ENCODE measurements around the gene CMSS1. TPM values are rescaled to one million over a fixed set of nuclear protein-coding genes. Genes with fewer than 3 reads are reported as not detected.

The CMSS1 gene
- total RNA-seq, 5 donors from 2014 or later (not counting 1 experiment from before 2014, with no cell fraction given), result 16.2 to 22.0 (median 18.3) TPM

- peaks cover 0 to 4% (median 0%) of the 10 kb centered on the region in 3 donors for H3K4me1 Mint-ChIP-seq
- no peak for ATAC-seq (replicated peaks in 1 of 4)
- no peaks in the 10 kb centered on the region for H3K9me3 ChIP-seq
- no peak for DNase-seq
- H3K36me3 ChIP-seq (ENCODE audit: control insufficient read depth in 2 of 2, extremely low read depth in 1 of 2, insufficient read depth in 1 of 2, low read length in 1 of 2), result no peaks in the 10 kb centered on the region
- no peaks in the 10 kb centered on the region for H3K4me1 ChIP-seq (ENCODE audit: control insufficient read depth in 1 of 2, extremely low read depth in 1 of 2, insufficient read depth in 2 of 2, low read length in 2 of 2)
- H3K36me3 Mint-ChIP-seq, result peaks cover 4% of the 10 kb centered on the region
- H3K4me3 ChIP-seq (ENCODE audit: control insufficient read depth in 1 of 2, extremely low read depth in 1 of 2, low read length in 1 of 2), result no peak overlapping the region
- CTCF ChIA-PET, result interaction anchor here in 1 of 2 donors (0.5 kb wide), 1 partner anchor 1006 kb away, joined by 4 read pairs; no protein-coding TSS in a partner anchor
- no peaks in the 10 kb centered on the region for H3K27me3 Mint-ChIP-seq
- H3K4me3 Mint-ChIP-seq, result no peak overlapping the region
- no peak overlapping the region for H3K27ac ChIP-seq (ENCODE audit: low read length)
- POLR2A ChIA-PET, result interaction anchor here in 1 of 2 donors (0.6 kb wide), 1 partner anchor 176 kb away, joined by 4 read pairs; no protein-coding TSS in a partner anchor
- H3K27ac Mint-ChIP-seq, result no peak overlapping the region
- no peaks in the 10 kb centered on the region for H3K27me3 ChIP-seq (replicated peaks in 1 of 2; ENCODE audit: control insufficient read depth in 2 of 2, extremely low read depth in 1 of 2, insufficient read depth in 2 of 2, low read length in 1 of 2)
- no peaks in the 10 kb centered on the region for H3K9me3 Mint-ChIP-seq
- WGBS (ENCODE audit: insufficient coverage), result 89% methylated on average over 1 of the region's 1 CpG
Observed at GRCh38 chr3:99950921-99951320, 133.3 kb downstream of the CMSS1 start.

- Mint-ChIP-seq H3K36me3 (peaks cover 4% of the 10 kb centered on the region), H3K4me1 (peaks cover 0 to 4% (median under 1%) of the 10 kb centered on the region in 3 donors), H3K27me3 (no peaks in the 10 kb centered on the region), H3K4me3 (no peak overlapping the region), H3K9me3 (no peaks in the 10 kb centered on the region), H3K27ac (no peak overlapping the region)
- no peak overlapping the region for H3K4me3 ChIP-seq (ENCODE audit: control insufficient read depth in 1 of 2, extremely low read depth in 1 of 2, low read length in 1 of 2)
- H3K27me3 ChIP-seq (replicated peaks in 1 of 2; ENCODE audit: control insufficient read depth in 2 of 2, extremely low read depth in 1 of 2, insufficient read depth in 2 of 2, low read length in 1 of 2), result no peaks in the 10 kb centered on the region
- no peaks in the 10 kb centered on the region for H3K36me3 ChIP-seq (ENCODE audit: control insufficient read depth in 2 of 2, extremely low read depth in 1 of 2, insufficient read depth in 1 of 2, low read length in 1 of 2)
- no peaks in the 10 kb centered on the region for H3K4me1 ChIP-seq (ENCODE audit: control insufficient read depth in 1 of 2, extremely low read depth in 1 of 2, insufficient read depth in 2 of 2, low read length in 2 of 2)
- ChIA-PET POLR2A (interaction anchor here in 1 of 2 donors (0.7 kb wide), 1 partner anchor 53 kb away, joined by 3 read pairs; no protein-coding TSS in a partner anchor), CTCF (no interaction called here)
- no peak for DNase-seq
- H3K9me3 ChIP-seq, result no peaks in the 10 kb centered on the region
- no peak for ATAC-seq (replicated peaks in 1 of 4)
- no peak overlapping the region for H3K27ac ChIP-seq (ENCODE audit: low read length)
Observed at GRCh38 chr3:99951701-99952100, 134.0 kb downstream of the CMSS1 start.

- ATAC-seq (replicated peaks in 1 of 4) (no peak), DNase-seq (no peak)
Observed at GRCh38 chr3:99952306-99952705, 134.6 kb downstream of the CMSS1 start.

DNA sequence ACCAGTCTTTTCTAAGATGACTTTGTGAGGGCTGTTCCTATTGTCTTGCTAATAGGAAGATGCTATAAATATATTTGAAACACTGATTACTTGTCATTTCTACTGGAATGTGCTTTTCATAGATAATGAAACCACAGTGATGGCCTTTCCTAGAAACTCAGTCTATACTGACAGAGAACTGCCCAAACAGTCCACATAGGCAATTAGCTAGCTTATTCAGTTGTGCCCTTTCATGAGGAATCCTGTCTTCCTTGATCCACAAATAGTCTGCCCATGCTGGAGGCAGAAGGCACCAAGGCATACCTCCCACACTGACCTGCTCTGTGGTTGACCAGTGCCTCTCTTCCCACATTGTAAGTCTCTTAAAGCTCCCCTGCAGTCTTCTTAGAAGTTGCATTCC is 135.9 kb downstream of the CMSS1 start:
- DNase-seq (no peak), ATAC-seq (replicated peaks in 1 of 4) (no peak)
- peaks cover 0 to 6% (median 4%) of the 10 kb centered on the region in 3 donors for H3K4me1 Mint-ChIP-seq
- ChIA-PET POLR2A (no interaction called here), CTCF (no interaction called here)
- H3K4me3 Mint-ChIP-seq, result no peak overlapping the region
- Histone ChIP-seq H3K27me3 (replicated peaks in 1 of 2; ENCODE audit: control insufficient read depth in 2 of 2, extremely low read depth in 1 of 2, insufficient read depth in 2 of 2, low read length in 1 of 2) (no peaks in the 10 kb centered on the region), H3K27ac (ENCODE audit: low read length) (no peak overlapping the region), H3K4me1 (ENCODE audit: control insufficient read depth in 1 of 2, extremely low read depth in 1 of 2, insufficient read depth in 2 of 2, low read length in 2 of 2) (no peaks in the 10 kb centered on the region), H3K4me3 (ENCODE audit: control insufficient read depth in 1 of 2, extremely low read depth in 1 of 2, low read length in 1 of 2) (no peak overlapping the region), H3K9me3 (no peaks in the 10 kb centered on the region), H3K36me3 (ENCODE audit: control insufficient read depth in 2 of 2, extremely low read depth in 1 of 2, insufficient read depth in 1 of 2, low read length in 1 of 2) (no peaks in the 10 kb centered on the region)
- H3K27me3 Mint-ChIP-seq, result no peaks in the 10 kb centered on the region
- no peaks in the 10 kb centered on the region for H3K9me3 Mint-ChIP-seq
- peaks cover 4% of the 10 kb centered on the region for H3K36me3 Mint-ChIP-seq
- no peak overlapping the region for H3K27ac Mint-ChIP-seq

More at GRCh38 chr3:99952306-99952705, 134.6 kb downstream of the CMSS1 start:
- Mint-ChIP-seq H3K4me1 (peaks cover 0 to 6% (median 4%) of the 10 kb centered on the region in 3 donors), H3K27ac (no peak overlapping the region), H3K36me3 (peaks cover 4% of the 10 kb centered on the region), H3K27me3 (no peaks in the 10 kb centered on the region), H3K4me3 (no peak overlapping the region), H3K9me3 (no peaks in the 10 kb centered on the region)
- no CpG with 5 or more reads among the region's 1 CpG for WGBS (ENCODE audit: insufficient coverage)
- no peaks in the 10 kb centered on the region for H3K9me3 ChIP-seq
- H3K4me1 ChIP-seq (ENCODE audit: control insufficient read depth in 1 of 2, extremely low read depth in 1 of 2, insufficient read depth in 2 of 2, low read length in 2 of 2), result no peaks in the 10 kb centered on the region
- ChIA-PET CTCF (no interaction called here), POLR2A (no interaction called here)
- no peak overlapping the region for H3K4me3 ChIP-seq (ENCODE audit: control insufficient read depth in 1 of 2, extremely low read depth in 1 of 2, low read length in 1 of 2)
- H3K27ac ChIP-seq (ENCODE audit: low read length), result no peak overlapping the region
- no peaks in the 10 kb centered on the region for H3K36me3 ChIP-seq (ENCODE audit: control insufficient read depth in 2 of 2, extremely low read depth in 1 of 2, insufficient read depth in 1 of 2, low read length in 1 of 2)
- H3K27me3 ChIP-seq (replicated peaks in 1 of 2; ENCODE audit: control insufficient read depth in 2 of 2, extremely low read depth in 1 of 2, insufficient read depth in 2 of 2, low read length in 1 of 2), result no peaks in the 10 kb centered on the region

DNA sequence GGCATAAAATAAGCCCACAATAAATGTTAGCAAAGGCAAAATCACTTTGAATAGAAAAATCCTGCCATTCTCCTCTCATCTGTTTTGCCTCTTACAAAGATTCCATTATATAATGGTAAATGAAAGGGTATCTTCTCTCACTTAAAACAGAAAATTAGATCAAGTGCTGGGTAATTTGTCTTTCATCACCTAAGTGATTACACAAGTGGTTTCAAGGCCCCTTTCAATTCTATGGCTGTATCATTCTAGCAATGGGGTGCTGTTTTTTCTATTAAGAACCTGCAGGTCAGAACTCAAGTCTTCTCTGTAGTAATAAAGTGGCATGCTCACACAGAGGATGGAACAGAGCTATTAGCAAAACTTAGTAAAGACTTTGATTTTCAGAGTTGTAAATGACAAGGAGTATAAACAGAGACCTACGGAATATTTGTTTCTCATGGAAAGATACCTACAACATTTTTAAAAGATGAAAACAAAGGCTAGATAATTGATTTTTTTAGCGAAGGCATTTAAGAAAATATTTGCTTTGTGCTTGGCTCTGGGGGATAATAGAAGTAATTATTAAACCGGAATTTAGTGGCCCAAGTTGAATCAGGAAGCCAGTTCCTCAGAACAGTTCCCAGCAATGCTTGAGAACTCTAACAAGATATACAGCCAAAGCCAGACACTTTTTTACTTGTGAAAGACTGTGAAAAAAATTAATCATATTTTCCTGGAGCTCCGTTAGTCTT is 137.4 kb downstream of the CMSS1 start:
- ChIA-PET CTCF (no interaction called here), POLR2A (no interaction called here)
- H3K9me3 Mint-ChIP-seq, result no peaks in the 10 kb centered on the region
- H3K36me3 ChIP-seq (ENCODE audit: control insufficient read depth in 2 of 2, extremely low read depth in 1 of 2, insufficient read depth in 1 of 2, low read length in 1 of 2), result no peaks in the 10 kb centered on the region
- no peaks in the 10 kb centered on the region for H3K27me3 Mint-ChIP-seq
- no peak overlapping the region for H3K27ac ChIP-seq (ENCODE audit: low read length)
- H3K36me3 Mint-ChIP-seq, result peaks cover 4% of the 10 kb centered on the region
- H3K4me1 Mint-ChIP-seq, result peaks cover 0 to 6% (median 4%) of the 10 kb centered on the region in 3 donors
- no peak overlapping the region for H3K27ac Mint-ChIP-seq
- H3K9me3 ChIP-seq, result no peaks in the 10 kb centered on the region
- ATAC-seq (replicated peaks in 1 of 4), result no peak
- DNase-seq, result no peak
- no peak overlapping the region for H3K4me3 ChIP-seq (ENCODE audit: control insufficient read depth in 1 of 2, extremely low read depth in 1 of 2, low read length in 1 of 2)
- no peaks in the 10 kb centered on the region for H3K4me1 ChIP-seq (ENCODE audit: control insufficient read depth in 1 of 2, extremely low read depth in 1 of 2, insufficient read depth in 2 of 2, low read length in 2 of 2)
- no peak overlapping the region for H3K4me3 Mint-ChIP-seq
- no peaks in the 10 kb centered on the region for H3K27me3 ChIP-seq (replicated peaks in 1 of 2; ENCODE audit: control insufficient read depth in 2 of 2, extremely low read depth in 1 of 2, insufficient read depth in 2 of 2, low read length in 1 of 2)
- WGBS (ENCODE audit: insufficient coverage), result no CpG with 5 or more reads among the region's 4 CpGs

- Mint-ChIP-seq H3K27ac (no peak overlapping the region), H3K4me3 (no peak overlapping the region), H3K9me3 (no peaks in the 10 kb centered on the region), H3K36me3 (no peaks in the 10 kb centered on the region), H3K4me1 (peaks cover 0 to 6% (median 4%) of the 10 kb centered on the region in 3 donors), H3K27me3 (no peaks in the 10 kb centered on the region)
- 89% methylated on average over 4 of the region's 10 CpGs for WGBS (ENCODE audit: insufficient coverage)
- ChIA-PET CTCF (no interaction called here), POLR2A (no interaction called here)
- H3K9me3 ChIP-seq, result no peaks in the 10 kb centered on the region
- no peak overlapping the region for H3K4me3 ChIP-seq (ENCODE audit: control insufficient read depth in 1 of 2, extremely low read depth in 1 of 2, low read length in 1 of 2)
- DNase-seq (no peak), ATAC-seq (replicated peaks in 1 of 4) (no peak)
- no peaks in the 10 kb centered on the region for H3K27me3 ChIP-seq (replicated peaks in 1 of 2; ENCODE audit: control insufficient read depth in 2 of 2, extremely low read depth in 1 of 2, insufficient read depth in 2 of 2, low read length in 1 of 2)
- H3K4me1 ChIP-seq (ENCODE audit: control insufficient read depth in 1 of 2, extremely low read depth in 1 of 2, insufficient read depth in 2 of 2, low read length in 2 of 2), result no peaks in the 10 kb centered on the region
- H3K27ac ChIP-seq (ENCODE audit: low read length), result no peak overlapping the region
- H3K36me3 ChIP-seq (ENCODE audit: control insufficient read depth in 2 of 2, extremely low read depth in 1 of 2, insufficient read depth in 1 of 2, low read length in 1 of 2), result no peaks in the 10 kb centered on the region
Observed at GRCh38 chr3:99955773-99956562, 138.3 kb downstream of the CMSS1 start.
